ENCODE data around the gene SDK1. TPM values are rescaled to one million over a fixed set of nuclear protein-coding genes. Genes with fewer than 3 reads are reported as not detected.

The SDK1 gene
- total RNA-seq, 1 donor: 0.36 TPM

GRCh38 chr7:4269086-4269485 lies 968.0 kb downstream of the SDK1 start:
- H2AFZ ChIP-seq (ENCODE audit: low read length): no peak overlapping the region
- H3K36me3 ChIP-seq (ENCODE audit: insufficient read depth, low read length): no peaks in the 10 kb centered on the region
- H3K4me3 ChIP-seq (ENCODE audit: insufficient read depth, low read length): no peak overlapping the region
- no peaks in the 10 kb centered on the region for H3K4me1 ChIP-seq (ENCODE audit: insufficient read depth, low read length)
- H3K27me3 ChIP-seq (ENCODE audit: insufficient read depth, low read length): no peaks in the 10 kb centered on the region
- H4K20me1 ChIP-seq (ENCODE audit: insufficient read depth, low read length): no peaks in the 10 kb centered on the region
- DNase-seq (ENCODE audit: insufficient read length, low spot score, missing footprints): no peak
- no peak for TF ChIP-seq CTCF (IDR thresholded peaks at IDR 0.05; ENCODE audit: extremely low read depth, low read depth, low read length)
- H3K79me2 ChIP-seq (ENCODE audit: insufficient read depth, low read length): no peaks in the 10 kb centered on the region
- H3K9me3 ChIP-seq (ENCODE audit: low read depth, low read length): no peaks in the 10 kb centered on the region
- no peak overlapping the region for H3K27ac ChIP-seq (ENCODE audit: low read depth, low read length)
- H3K4me2 ChIP-seq (ENCODE audit: insufficient read depth, low read length): no peak overlapping the region

GRCh38 chr7:4269746-4270145 lies 968.7 kb downstream of the SDK1 start:
- DNase-seq (ENCODE audit: insufficient read length, low spot score, missing footprints): peak; percentile 39
- no peaks in the 10 kb centered on the region for H3K79me2 ChIP-seq (ENCODE audit: insufficient read depth, low read length)
- no peaks in the 10 kb centered on the region for H3K36me3 ChIP-seq (ENCODE audit: insufficient read depth, low read length)
- H3K27me3 ChIP-seq (ENCODE audit: insufficient read depth, low read length): no peaks in the 10 kb centered on the region
- no peaks in the 10 kb centered on the region for H4K20me1 ChIP-seq (ENCODE audit: insufficient read depth, low read length)
- H3K4me2 ChIP-seq (ENCODE audit: insufficient read depth, low read length): no peak overlapping the region
- H3K9me3 ChIP-seq (ENCODE audit: low read depth, low read length): no peaks in the 10 kb centered on the region
- no peak overlapping the region for H3K4me3 ChIP-seq (ENCODE audit: insufficient read depth, low read length)
- TF ChIP-seq CTCF (IDR thresholded peaks at IDR 0.05; ENCODE audit: extremely low read depth, low read depth, low read length): no peak
- no peak overlapping the region for H2AFZ ChIP-seq (ENCODE audit: low read length)
- no peaks in the 10 kb centered on the region for H3K4me1 ChIP-seq (ENCODE audit: insufficient read depth, low read length)
- no peak overlapping the region for H3K27ac ChIP-seq (ENCODE audit: low read depth, low read length)

- Histone ChIP-seq H3K4me3 (ENCODE audit: insufficient read depth, low read length) (no peak overlapping the region), H3K27me3 (ENCODE audit: insufficient read depth, low read length) (no peaks in the 10 kb centered on the region), H3K79me2 (ENCODE audit: insufficient read depth, low read length) (no peaks in the 10 kb centered on the region), H3K36me3 (ENCODE audit: insufficient read depth, low read length) (no peaks in the 10 kb centered on the region), H2AFZ (ENCODE audit: low read length) (no peak overlapping the region), H4K20me1 (ENCODE audit: insufficient read depth, low read length) (no peaks in the 10 kb centered on the region), H3K9me3 (ENCODE audit: low read depth, low read length) (no peaks in the 10 kb centered on the region), H3K4me2 (ENCODE audit: insufficient read depth, low read length) (no peak overlapping the region), H3K27ac (ENCODE audit: low read depth, low read length) (no peak overlapping the region), H3K4me1 (ENCODE audit: insufficient read depth, low read length) (no peaks in the 10 kb centered on the region)
- no peak for TF ChIP-seq CTCF (IDR thresholded peaks at IDR 0.05; ENCODE audit: extremely low read depth, low read depth, low read length)
- DNase-seq (ENCODE audit: insufficient read length, low spot score, missing footprints): peak; percentile 52
These were observed 969.2 kb downstream of the SDK1 start for GRCh38 chr7:4270268-4270667.

GRCh38 chr7:4270941-4271715 lies 970.1 kb downstream of the SDK1 start:
- no peaks in the 10 kb centered on the region for H3K9me3 ChIP-seq (ENCODE audit: low read depth, low read length)

More at GRCh38 chr7:4270941-4271715, 970.1 kb downstream of the SDK1 start:
- no peak for TF ChIP-seq CTCF (IDR thresholded peaks at IDR 0.05; ENCODE audit: extremely low read depth, low read depth, low read length)
- Histone ChIP-seq H3K27ac (ENCODE audit: low read depth, low read length) (no peak overlapping the region), H3K36me3 (ENCODE audit: insufficient read depth, low read length) (no peaks in the 10 kb centered on the region), H3K4me1 (ENCODE audit: insufficient read depth, low read length) (no peaks in the 10 kb centered on the region), H3K4me2 (ENCODE audit: insufficient read depth, low read length) (no peak overlapping the region), H3K79me2 (ENCODE audit: insufficient read depth, low read length) (no peaks in the 10 kb centered on the region), H3K4me3 (ENCODE audit: insufficient read depth, low read length) (no peak overlapping the region), H4K20me1 (ENCODE audit: insufficient read depth, low read length) (no peaks in the 10 kb centered on the region), H2AFZ (ENCODE audit: low read length) (no peak overlapping the region), H3K27me3 (ENCODE audit: insufficient read depth, low read length) (no peaks in the 10 kb centered on the region)
- peak; percentile 66 for DNase-seq (ENCODE audit: insufficient read length, low spot score, missing footprints)

Data from osteoblast (primary cell).